Jurkat, Clone E6-1 (cell line): ENCODE data around the gene RAB14.
"Not testable (repeated sequence)": the region's sequence is repeated elsewhere in the genome, so short reads cannot be mapped to it uniquely, and the experiment has no call there.

ENCODE experiments used
- DNase-seq: peaks from one replicate; pipeline ENCODE4 v3.0.0-alpha.2; 2011; ENCODE audit warnings: low read depth, low spot score
- H3K4me3 ChIP-seq: 2 replicates; pipeline ENCODE4 v1.5.1; 2011; ENCODE audit warnings: mild to moderate bottlenecking, low read length, control low read depth, moderate library complexity

RAB14 gene

DNA sequence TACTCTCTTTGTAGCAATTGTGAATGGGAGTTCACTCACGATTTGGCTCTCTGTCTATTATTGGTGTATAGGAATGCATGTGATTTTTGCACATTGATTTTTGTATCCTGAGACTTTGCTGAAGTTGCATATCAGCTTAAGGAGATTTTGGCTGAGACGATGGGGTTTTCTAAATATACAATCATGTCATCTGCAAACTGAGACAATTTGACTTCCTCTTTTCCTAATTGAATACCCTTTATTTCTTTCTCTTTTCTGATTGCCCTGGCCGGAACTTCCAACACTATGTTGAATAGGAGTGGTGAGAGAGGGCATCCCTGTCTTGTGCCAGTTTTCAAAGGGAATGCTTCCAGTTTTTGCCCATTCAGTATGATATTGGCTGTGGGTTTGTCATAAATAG is 72.3 kb downstream of the RAB14 start:
- not testable (repeated sequence) for H3K4me3 ChIP-seq, DNase-seq
